ENCODE data around the gene PAQR6. TPM values are rescaled to one million over a fixed set of nuclear protein-coding genes. Genes with fewer than 3 reads are reported as not detected.

PAQR6 gene
- polyA plus RNA-seq, 1 donor from 2014 or later, result 16.8 TPM

GRCh38 chr1:156200044-156200443 is 47.8 kb downstream of the PAQR6 start:
- Histone ChIP-seq H4K20me1 (ENCODE audit: insufficient read depth) (no peaks in the 10 kb centered on the region), H2AFZ (ENCODE audit: low read depth, low read length) (no peak overlapping the region), H3K4me3 (ENCODE audit: low read length) (no peak overlapping the region), H3K9ac (ENCODE audit: low read length) (no peak overlapping the region), H3F3A (ENCODE audit: insufficient read depth, low read length, poor library complexity, severe bottlenecking) (no peaks in the 10 kb centered on the region), H3K36me3 (ENCODE audit: insufficient read depth, low read length) (no peaks in the 10 kb centered on the region), H3K27me3 (ENCODE audit: insufficient read depth, low read depth, low read length) (no peaks in the 10 kb centered on the region), H3K4me2 (ENCODE audit: low read length) (no peak overlapping the region), H3K9me2 (ENCODE audit: insufficient read depth, low read length) (no peaks in the 10 kb centered on the region), H3K79me2 (replicated peaks; ENCODE audit: insufficient read depth, low read length) (peaks cover 31% of the 10 kb centered on the region), H3K27ac (ENCODE audit: low read length) (no peak overlapping the region), H3K9me3 (ENCODE audit: low read length) (no peaks in the 10 kb centered on the region)
- no peak for TF ChIP-seq RAD21 (conservative IDR thresholded peaks at IDR 0.05)
- TF ChIP-seq EZH2 (IDR thresholded peaks at IDR 0.05; ENCODE audit: borderline replicate concordance, insufficient read depth, low read length, poor library complexity, severe bottlenecking), result no peak
- TF ChIP-seq MXI1 (conservative IDR thresholded peaks at IDR 0.05; ENCODE audit: poor library complexity, severe bottlenecking), result no peak
- no peak for TF ChIP-seq CTCF (IDR thresholded peaks at IDR 0.05; ENCODE audit: poor library complexity, severe bottlenecking)
- TF ChIP-seq EP300 (conservative IDR thresholded peaks at IDR 0.05; ENCODE audit: poor library complexity, severe bottlenecking), result no peak
- TF ChIP-seq TAF1 (IDR thresholded peaks at IDR 0.05; ENCODE audit: low read depth), result no peak
- no peak for TF ChIP-seq REST (IDR thresholded peaks at IDR 0.05; ENCODE audit: borderline replicate concordance)
- TF ChIP-seq POLR2AphosphoS5 (IDR thresholded peaks at IDR 0.05), result no peak
- no peak for TF ChIP-seq SMC3 (conservative IDR thresholded peaks at IDR 0.05; ENCODE audit: poor library complexity)

GRCh38 chr1:156198831-156199349 is 49.0 kb downstream of the PAQR6 start:
- Histone ChIP-seq H3K9me2 (ENCODE audit: insufficient read depth, low read length) (no peaks in the 10 kb centered on the region), H3F3A (ENCODE audit: insufficient read depth, low read length, poor library complexity, severe bottlenecking) (peaks cover 3% of the 10 kb centered on the region), H3K36me3 (ENCODE audit: insufficient read depth, low read length) (no peaks in the 10 kb centered on the region), H2AFZ (ENCODE audit: low read depth, low read length) (no peak overlapping the region), H3K9ac (ENCODE audit: low read length) (no peak overlapping the region), H3K79me2 (replicated peaks; ENCODE audit: insufficient read depth, low read length) (peaks cover 38% of the 10 kb centered on the region), H3K27ac (ENCODE audit: low read length) (no peak overlapping the region), H3K4me3 (ENCODE audit: low read length) (no peak overlapping the region), H3K4me2 (ENCODE audit: low read length) (no peak overlapping the region), H3K9me3 (ENCODE audit: low read length) (no peaks in the 10 kb centered on the region), H4K20me1 (ENCODE audit: insufficient read depth) (no peaks in the 10 kb centered on the region), H3K27me3 (ENCODE audit: insufficient read depth, low read depth, low read length) (no peaks in the 10 kb centered on the region)
- TF ChIP-seq EP300 (conservative IDR thresholded peaks at IDR 0.05; ENCODE audit: poor library complexity, severe bottlenecking) (no peak), REST (IDR thresholded peaks at IDR 0.05; ENCODE audit: borderline replicate concordance) (no peak), SMC3 (conservative IDR thresholded peaks at IDR 0.05; ENCODE audit: poor library complexity) (no peak), RAD21 (conservative IDR thresholded peaks at IDR 0.05) (no peak), TAF1 (IDR thresholded peaks at IDR 0.05; ENCODE audit: low read depth) (no peak), MXI1 (conservative IDR thresholded peaks at IDR 0.05; ENCODE audit: poor library complexity, severe bottlenecking) (no peak)

Data from neural cell (in vitro differentiated cells).